K562 (cell line): ENCODE measurements around the gene STK4. TPM values are rescaled to one million over a fixed set of nuclear protein-coding genes. Genes with fewer than 3 reads are reported as not detected.

Experiments
- ARID1B ChIP-seq: fragments of 450-650 bp; IDR thresholded peaks from 2 replicates; pipeline ENCODE4 v1.6.1; 2016; ENCODE audit warnings: antibody characterized with exemption, mild to moderate bottlenecking, inconsistent platforms
- ATF7 ChIP-seq: fragments of 450-650 bp; IDR thresholded peaks from 2 replicates; pipeline ENCODE4 v1.7.1; 2014; ENCODE audit warnings: mild to moderate bottlenecking, moderate library complexity
- CBFA2T3 ChIP-seq: fragments of 450-650 bp; IDR thresholded peaks from 2 replicates; pipeline ENCODE4 v1.6.1; 2017
- CCNT2 ChIP-seq: IDR thresholded peaks from 2 replicates; pipeline ENCODE4 v1.6.1; 2011; ENCODE audit warnings: borderline replicate concordance, low read depth, mild to moderate bottlenecking, moderate library complexity, mixed read lengths, low read length; ENCODE audit not compliant: insufficient read length; ENCODE audit errors: extremely low read depth
- ESRRA ChIP-seq: fragments of 450-650 bp; IDR thresholded peaks from 2 replicates; pipeline ENCODE4 v1.6.1; 2014; ENCODE audit warnings: low read depth, mild to moderate bottlenecking, moderate library complexity, borderline replicate concordance
- EZH2 ChIP-seq: IDR thresholded peaks from 2 replicates; pipeline ENCODE4 v1.6.1; 2012; ENCODE audit warnings: low read depth, mild to moderate bottlenecking, inconsistent platforms, low read length, borderline replicate concordance
- FIP1L1 ChIP-seq: fragments of 200-400 bp; formaldehyde crosslinking; IDR thresholded peaks from 2 replicates; pipeline ENCODE4 v1.6.1; 2018; ENCODE audit warnings: mild to moderate bottlenecking, low read depth, low read length; ENCODE audit not compliant: poor library complexity, severe bottlenecking
- MTA3 ChIP-seq: fragments of 450-650 bp; formaldehyde crosslinking; IDR thresholded peaks from 2 replicates; pipeline ENCODE4 v1.6.1; 2017; ENCODE audit warnings: mild to moderate bottlenecking, borderline replicate concordance
- MYNN ChIP-seq, 2 experiments: sonication (generic); formaldehyde crosslinking in 1 of 2; IDR thresholded peaks; 2 replicates each; pipeline versions ENCODE4 v1.5.0 to v1.6.1; 2016 to 2020; ENCODE audit warnings: antibody characterized with exemption in 1 of 2, missing genetic modification reagents in 1 of 2
- PHB ChIP-seq: fragments of 250-450 bp; sonication (Bioruptor Pico); IDR thresholded peaks from 2 replicates; pipeline ENCODE4 v1.5.0; 2021
- PPARD ChIP-seq: fragments of 250-450 bp; sonication (Bioruptor Pico); IDR thresholded peaks from 2 replicates; pipeline ENCODE4 v1.8.0; 2022; ENCODE audit warnings: inconsistent platforms, mild to moderate bottlenecking, moderate library complexity
- RAD51 ChIP-seq: fragments of 450-650 bp; IDR thresholded peaks from 2 replicates; pipeline ENCODE4 v1.7.1; 2016; ENCODE audit warnings: low read depth, mild to moderate bottlenecking, borderline replicate concordance
- REST ChIP-seq, 2 experiments: fragments of 450-650 bp; formaldehyde crosslinking in 1 of 2; IDR thresholded peaks; 2 replicates each; pipeline versions ENCODE4 v1.4.0 to v1.6.1; 2014 to 2020; ENCODE audit warnings: mild to moderate bottlenecking in 2 of 2, borderline replicate concordance in 1 of 2, low read depth in 1 of 2
- SMARCC2 ChIP-seq: fragments of 450-650 bp; IDR thresholded peaks from 2 replicates; pipeline ENCODE4 v1.6.1; 2017; ENCODE audit warnings: antibody characterized with exemption, moderate library complexity, mild to moderate bottlenecking, low read depth
- ZNF212 ChIP-seq: fragments of 450-650 bp; formaldehyde crosslinking; IDR thresholded peaks from 2 replicates; pipeline ENCODE4 v1.4.0; 2020; ENCODE audit warnings: mild to moderate bottlenecking
- ZNF592 ChIP-seq: fragments of 450-650 bp; IDR thresholded peaks from 2 replicates; pipeline ENCODE4 v1.6.1; 2017; ENCODE audit warnings: antibody characterized with exemption, mild to moderate bottlenecking
- ZNF785 ChIP-seq: fragments of 250-450 bp; sonication (Bioruptor Pico); IDR thresholded peaks from 2 replicates; pipeline ENCODE4 v1.4.0; 2020; ENCODE audit warnings: mild to moderate bottlenecking
- polyA plus RNA-seq, 8 experiments: library from polyadenylated mRNA; depleted of rRNA in 4 of 8; stranded (reverse) in 5 of 8; unstranded in 3 of 8; fragments of >200 nt; fragmentation: Nextera tagmentation in 2 of 8; fragmentation: Illumina TruSeq in 1 of 8; extraction: Ambion mirVana in 2 of 8; extraction: Trizol in 1 of 8; gene quantifications; 2 replicates each; pipeline versions ENCODE4 v1.2.1 to v1.2.3, GENCODE V29; 2011 to 2014; ENCODE audit warnings: inconsistent platforms in 1 of 8, missing spikeins in 1 of 8
- total RNA-seq, 7 experiments: library from RNA; depleted of rRNA in 6 of 7; stranded (reverse); fragments of >200 nt in 6 of 7; fragmentation: Illumina TruSeq in 2 of 7; extraction: Trizol in 2 of 7; gene quantifications; 2 replicates each; pipeline versions ENCODE4 v1.2.1 to v1.2.3, GENCODE V29; 2011 to 2021; ENCODE audit warnings: low replicate concordance in 1 of 7

The STK4 gene
- total and polyA plus RNA-seq, 9 of the 15 experiments (the other 6 are each of a cell fraction or from before 2014, with no cell fraction given) = 11.9 to 30.6 (median 22.2) TPM

GRCh38 chr20:44979090-44979621, 12.8 kb downstream of the STK4 start (continued):
- TF ChIP-seq RAD51 (peak; percentile 79), MTA3 (0 out of 2 replicates have a peak, but pooled peaks have one; percentile 39), SMARCC2 (peak; percentile 58; the same call in 1 of the 2 replicates), REST (IDR thresholded peaks at IDR 0.05; ENCODE audit: borderline replicate concordance) (peak; percentile 8; the same call in 1 of the 2 replicates), REST (CRISPR knock-in tag; IDR thresholded peaks at IDR 0.05; ENCODE audit: low read depth) (no peak), CBFA2T3 (0 out of 2 replicates have a peak, but pooled peaks have one; percentile 9), PHB (CRISPR knock-in tag) (no peak), ARID1B (peak; percentile 67), FIP1L1 (no peak), ZNF212 (no peak), ESRRA (peak; percentile 69; the same call in 1 of the 2 replicates), ZNF592 (peak; percentile 61), ZNF785 (CRISPR knock-in tag) (no peak), EZH2 (no peak), PPARD (CRISPR knock-in tag) (no peak), MYNN (IDR thresholded peaks at IDR 0.05) (no peak), MYNN (CRISPR knock-in tag; IDR thresholded peaks at IDR 0.05) (no peak), CCNT2 (no peak), ATF7 (peak; percentile 62)
